GM19023 (cell line): ENCODE measurements around the gene AKIP1.
A peak's percentile ranks its signal among the peaks of the same experiment; 100 is the strongest.
"Not testable (repeated sequence)": the region's sequence is repeated elsewhere in the genome, so short reads cannot be mapped to it uniquely, and the experiment has no call there.

ENCODE experiments used
- ATAC-seq: cut with Tn5 transposase; IDR thresholded peaks from one replicate; pipeline ENCODE4 v1.9.1; 2021; ENCODE audit warnings: mild to moderate bottlenecking, moderate library complexity; ENCODE audit not compliant: unreplicated experiment

Gene AKIP1, protein sequence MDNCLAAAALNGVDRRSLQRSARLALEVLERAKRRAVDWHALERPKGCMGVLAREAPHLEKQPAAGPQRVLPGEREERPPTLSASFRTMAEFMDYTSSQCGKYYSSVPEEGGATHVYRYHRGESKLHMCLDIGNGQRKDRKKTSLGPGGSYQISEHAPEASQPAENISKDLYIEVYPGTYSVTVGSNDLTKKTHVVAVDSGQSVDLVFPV

DNA sequence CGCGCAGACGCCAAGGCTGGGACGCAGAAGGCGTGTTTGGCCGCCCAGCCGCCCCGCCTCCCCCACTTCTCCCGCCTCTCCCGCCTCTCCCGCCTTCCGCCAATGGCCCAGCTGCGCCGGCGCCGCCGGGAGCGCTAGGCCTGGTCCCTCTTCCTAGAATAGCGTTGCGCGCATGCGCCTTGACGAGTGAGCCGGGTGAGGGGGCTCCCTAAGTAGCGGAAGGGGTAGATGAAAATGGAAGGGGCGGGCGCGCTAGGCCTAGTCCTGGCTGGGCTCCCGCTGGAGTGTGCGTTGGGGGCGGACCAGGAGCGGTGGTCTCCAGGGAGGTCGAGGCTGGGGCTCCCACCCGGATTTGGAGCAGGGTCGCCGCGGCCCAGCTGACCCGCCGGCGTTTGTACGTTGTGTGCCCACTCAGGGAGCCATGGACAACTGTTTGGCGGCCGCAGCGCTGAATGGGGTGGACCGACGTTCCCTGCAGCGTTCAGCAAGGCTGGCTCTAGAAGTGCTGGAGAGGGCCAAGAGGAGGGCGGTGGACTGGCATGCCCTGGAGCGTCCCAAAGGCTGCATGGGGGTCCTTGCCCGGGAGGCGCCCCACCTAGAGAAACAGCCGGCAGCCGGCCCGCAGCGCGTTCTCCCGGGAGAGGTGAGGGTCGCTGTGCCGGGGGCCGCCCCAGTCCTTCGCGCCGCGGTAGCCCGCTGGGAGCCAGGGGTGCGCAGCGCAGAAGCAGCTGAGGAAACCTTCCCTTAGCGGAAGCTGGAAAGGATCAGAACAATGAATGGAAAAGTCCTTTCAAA is at the start of gene AKIP1:
TSS of gene AKIP1 (plus strand) at position 161 of the 795 bp plus-strand sequence. CDS start at position 422, 261 bp downstream.
- peak; percentile 88 for ATAC-seq

DNA sequence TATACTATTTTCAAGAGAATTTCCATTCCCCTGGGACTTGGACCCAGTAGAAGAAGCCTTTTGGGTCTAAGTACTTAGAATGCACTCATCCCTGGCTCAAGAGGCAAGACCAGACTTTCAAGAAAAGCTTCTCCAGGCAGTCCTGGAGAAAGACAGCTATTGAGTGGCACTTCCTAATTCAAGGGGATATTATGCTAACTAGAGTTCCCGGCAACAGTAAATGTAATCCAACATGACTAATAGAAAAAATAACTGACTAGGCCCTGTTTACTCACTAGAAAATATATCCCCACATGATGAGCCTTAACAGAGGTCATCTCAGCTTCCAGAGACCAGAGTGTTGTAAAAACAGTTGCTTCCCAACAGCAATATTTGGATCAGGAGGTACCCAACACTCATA is 47.2 kb upstream of the AKIP1 start:
- ATAC-seq, result no peak

DNA sequence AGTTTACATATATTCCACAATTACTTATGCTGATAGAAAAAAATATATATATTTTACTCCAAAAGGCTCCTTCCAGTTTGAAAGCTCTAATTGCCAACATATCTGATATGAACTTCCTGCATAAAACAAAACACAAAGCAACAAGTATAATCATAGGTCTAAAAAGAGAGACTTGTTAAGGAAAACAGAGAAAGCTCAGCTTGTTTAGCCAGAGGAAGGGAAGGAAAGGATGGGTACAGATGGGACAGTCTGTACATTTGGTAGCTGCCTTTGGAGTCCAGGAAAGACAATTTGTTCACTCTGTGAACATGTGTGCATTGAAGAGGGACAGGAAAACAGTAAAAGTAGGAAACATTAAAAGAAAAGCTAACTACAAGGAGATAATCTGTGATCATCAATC is 45.7 kb upstream of the AKIP1 start:
- no peak for ATAC-seq

DNA sequence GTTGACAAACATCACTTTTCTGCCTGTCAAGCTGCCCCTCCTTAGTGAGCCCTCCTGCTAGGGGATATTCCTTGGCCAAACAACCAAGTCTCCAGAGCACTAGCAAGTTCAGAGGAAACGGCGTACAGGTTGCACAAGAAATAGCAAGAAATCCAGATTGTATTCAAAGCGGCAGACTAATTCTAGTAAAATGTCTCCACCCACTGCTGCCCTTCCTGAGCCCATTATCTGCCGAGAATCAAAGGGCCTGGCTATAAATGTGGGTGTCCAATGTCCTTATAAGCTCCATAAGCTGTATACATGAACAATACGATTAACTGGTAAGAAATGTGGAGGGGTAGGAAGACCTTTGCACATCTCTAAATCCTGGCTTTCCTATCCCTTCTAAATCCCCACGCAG is 44.0 kb upstream of the AKIP1 start:
- ATAC-seq, result no peak

DNA sequence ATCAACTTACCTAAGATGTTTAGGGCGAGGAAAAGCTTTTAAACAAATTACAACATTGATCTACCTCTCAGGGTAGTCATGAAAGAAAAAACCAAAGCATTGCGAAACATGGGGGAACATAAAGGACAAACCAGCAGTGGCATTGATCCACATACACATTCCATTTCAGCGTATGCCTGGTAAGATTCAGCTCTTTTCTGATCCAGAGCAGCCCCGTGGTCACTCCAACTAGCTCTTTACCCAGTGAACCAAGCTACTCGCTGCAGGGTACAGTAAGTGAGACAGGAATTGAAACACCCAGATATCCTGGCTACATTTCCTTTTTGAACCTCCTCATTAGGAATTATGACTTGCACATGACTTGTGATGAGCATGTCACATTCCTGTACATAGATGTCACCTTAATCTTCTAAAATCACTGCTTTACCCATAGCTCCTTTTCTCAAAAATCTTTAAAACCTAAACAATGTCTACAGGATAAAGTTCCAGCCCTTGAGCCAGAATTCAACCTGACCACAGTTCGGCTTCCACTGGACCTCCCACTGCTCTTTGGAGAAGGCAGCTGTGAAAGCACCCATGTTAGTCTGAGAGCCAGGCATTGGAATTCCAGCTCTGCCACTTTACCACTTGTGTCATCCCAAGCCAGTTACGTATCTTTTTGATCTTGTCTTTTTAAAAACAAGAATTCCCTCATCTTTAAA is 42.9 kb upstream of the AKIP1 start:
- ATAC-seq, result no peak

DNA sequence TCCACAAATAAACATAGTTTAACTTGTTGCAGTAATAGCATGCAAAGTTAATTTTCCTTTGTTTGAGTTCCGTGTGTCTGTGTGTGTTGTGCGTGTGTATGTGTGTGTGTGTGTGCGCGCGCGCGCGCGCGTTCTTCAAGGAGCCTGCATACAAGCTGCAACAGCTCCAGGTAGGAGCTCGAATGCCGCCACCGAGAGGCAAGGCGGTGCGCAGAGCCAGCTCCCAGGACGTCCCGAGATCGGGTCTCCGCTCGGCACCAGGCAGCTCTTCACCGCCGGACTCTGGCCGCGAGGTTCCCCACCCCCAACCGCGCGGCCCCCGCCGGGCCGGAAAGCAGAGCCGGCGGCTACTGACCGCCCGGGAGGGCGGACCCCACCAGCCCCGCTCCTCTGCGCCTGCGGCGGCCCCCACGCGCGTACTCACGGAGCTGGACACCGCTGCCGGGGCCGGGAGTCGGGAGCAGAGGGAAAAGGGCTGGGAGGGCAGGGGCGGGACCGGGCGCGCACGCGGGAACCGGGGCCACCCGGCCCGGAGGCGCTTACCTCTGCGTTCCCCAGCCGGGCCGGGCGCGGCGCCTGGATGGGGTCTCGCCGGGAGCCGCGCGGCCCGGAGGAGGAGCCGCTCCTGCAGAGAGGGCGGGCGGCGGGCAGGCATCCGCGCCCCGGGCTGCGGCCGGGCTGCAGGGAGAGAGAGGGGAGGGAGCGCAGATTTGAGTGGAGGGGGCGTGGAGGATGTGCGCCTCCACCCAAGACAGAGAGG is 40.4 kb upstream of the AKIP1 start:
- no peak for ATAC-seq

DNA sequence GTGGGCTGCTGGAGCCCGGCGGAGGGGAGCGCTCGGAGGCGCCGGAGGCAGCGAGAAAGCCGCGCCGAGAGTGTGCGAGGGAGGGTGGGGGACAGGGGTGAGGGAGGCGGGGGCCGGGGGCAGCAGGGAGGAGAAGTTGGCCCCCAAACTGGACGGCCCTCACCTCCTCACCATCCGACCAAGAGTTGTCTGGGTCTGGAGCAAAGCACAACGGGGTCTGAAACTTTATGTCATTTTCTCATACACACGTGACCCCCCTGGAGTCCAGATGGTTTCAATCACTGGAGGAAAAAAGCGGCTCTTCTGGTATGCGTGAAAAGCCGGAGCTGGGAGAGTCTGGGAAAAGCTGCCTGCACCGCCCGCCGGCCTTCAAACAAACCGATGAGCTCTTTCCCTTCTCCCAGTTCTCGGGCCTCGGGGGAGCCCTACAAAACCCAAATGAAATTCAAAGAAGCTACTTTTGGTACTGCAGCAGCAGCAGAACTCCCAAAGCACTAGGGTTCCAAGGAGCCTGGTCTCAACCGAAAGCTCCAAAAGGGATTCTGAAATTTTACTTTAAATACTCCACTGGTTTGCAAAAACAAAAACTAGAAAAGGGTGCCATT is 39.7 kb upstream of the AKIP1 start:
- no peak for ATAC-seq

DNA sequence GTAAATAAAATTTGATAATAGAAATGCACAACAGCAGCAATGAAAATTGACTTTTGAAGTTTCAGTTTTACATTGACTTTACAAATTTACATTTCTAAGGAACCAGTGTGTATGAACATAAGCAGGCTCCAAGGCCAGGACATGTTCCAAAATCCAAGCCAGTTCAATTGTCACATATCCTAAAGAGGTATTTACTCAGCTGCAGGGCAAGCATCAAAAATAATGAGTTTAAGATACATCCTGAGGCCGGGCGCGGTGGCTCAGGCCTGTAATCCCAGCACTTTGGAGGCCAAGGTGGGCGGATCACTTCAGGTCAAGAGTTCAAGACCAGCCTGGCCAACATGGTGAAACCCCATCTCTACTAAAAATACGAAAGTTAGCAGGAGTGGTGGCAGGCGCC is 39.0 kb upstream of the AKIP1 start:
- no peak for ATAC-seq

DNA sequence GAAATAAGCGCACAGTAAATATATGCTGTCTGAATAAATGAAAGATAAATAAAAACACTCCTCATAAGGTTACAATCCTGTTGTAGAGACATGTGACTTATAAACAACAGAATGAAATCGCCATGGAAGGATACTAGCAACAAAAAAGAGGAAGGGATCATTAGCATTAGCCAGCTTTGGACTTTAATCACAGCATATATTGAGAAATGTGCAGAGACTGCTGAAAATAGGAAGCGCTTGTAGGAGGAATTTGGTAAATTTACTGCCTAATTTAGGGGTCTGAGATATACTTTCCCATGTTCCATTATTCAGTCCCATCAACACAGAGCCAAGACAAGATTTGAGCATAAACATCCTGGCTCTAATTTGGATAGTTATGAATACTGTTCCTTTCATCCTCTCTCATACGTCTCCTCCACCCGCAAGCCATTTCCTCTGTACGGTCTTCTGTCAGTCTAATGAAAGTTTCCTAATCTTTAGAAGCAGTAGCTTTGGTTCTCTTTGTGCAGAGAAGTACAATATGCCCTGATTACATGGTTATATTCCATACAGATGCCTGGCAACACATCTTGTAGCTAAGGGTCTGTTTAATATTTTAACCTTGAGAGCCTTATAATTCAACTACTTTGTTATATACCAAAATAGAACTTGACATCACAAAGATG is 37.1 kb upstream of the AKIP1 start:
- no peak for ATAC-seq

DNA sequence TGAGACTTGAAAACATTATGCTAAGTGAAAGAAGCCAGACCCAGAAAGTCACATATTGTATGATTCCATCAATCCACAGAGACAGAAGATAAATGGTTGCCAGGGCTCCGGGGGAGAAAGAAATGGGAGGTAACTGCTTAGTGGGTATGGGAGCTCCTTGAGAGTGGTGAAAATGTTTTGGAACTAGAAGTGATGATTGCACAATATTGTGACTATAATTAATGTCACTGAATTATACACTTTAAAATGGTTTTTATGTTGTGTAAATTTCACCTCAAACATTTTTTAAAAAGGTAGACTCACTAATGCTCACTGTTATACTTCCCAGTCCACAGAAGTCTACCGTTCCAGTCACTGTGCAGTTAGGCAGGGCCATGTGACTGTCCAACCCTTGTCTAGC is 32.2 kb upstream of the AKIP1 start:
- no peak for ATAC-seq

DNA sequence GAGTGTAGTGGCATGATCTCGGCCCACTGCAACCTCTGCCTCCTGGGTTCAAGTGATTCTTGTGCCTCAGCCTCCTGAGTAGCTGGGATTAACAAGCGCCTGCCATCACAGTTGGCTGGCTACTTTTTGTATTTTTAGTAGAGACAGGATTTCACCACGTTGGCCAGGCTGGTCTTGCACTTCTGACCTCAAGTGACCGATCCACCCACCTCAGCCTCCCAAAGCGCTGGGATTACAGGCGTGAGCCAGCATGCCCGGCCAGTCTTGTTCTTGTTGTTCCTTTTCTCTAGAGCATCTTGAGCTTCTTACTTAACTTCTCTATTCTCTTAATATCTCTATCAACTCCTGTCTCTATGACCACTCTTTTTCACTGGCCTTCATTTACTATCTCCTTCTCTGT is 29.4 kb upstream of the AKIP1 start:
- ATAC-seq, result not testable (repeated sequence)

DNA sequence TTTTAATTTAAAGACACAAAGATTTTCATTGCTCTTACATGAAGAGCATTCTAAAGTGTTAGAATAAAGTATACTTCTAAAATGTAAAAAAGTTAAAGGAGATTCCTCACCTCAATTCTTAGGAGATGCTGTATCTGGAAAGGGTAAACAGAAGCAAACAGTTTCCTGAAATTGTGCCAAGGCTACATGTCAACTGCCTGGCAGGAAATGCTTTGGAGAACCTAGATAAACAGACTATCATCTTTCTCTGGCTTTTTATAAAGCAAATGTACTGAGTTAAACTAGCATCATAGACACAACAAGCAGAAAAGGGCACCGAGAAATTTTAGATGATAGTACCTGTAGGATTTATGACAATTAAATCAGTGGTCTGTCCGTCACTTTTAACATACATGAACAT is 24.7 kb upstream of the AKIP1 start:
- no peak for ATAC-seq

DNA sequence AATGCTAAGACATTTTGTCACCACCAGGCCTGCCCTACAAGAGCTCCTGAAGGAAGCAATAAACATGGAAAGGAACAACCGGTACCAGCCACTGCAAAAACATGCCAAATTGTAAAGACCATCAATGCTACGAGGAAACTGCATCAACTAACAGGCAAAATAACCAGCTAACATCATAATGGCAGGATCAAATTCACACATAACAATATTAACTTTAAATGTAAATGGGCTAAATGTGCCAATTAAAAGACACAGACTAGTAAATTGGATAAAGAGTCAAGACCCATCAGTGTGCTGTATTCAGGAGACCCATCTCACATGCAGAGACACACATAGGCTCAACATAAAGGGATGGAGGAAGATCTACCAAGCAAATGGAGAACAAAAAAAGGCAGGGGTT is 19.8 kb upstream of the AKIP1 start:
- ATAC-seq, result not testable (repeated sequence)

DNA sequence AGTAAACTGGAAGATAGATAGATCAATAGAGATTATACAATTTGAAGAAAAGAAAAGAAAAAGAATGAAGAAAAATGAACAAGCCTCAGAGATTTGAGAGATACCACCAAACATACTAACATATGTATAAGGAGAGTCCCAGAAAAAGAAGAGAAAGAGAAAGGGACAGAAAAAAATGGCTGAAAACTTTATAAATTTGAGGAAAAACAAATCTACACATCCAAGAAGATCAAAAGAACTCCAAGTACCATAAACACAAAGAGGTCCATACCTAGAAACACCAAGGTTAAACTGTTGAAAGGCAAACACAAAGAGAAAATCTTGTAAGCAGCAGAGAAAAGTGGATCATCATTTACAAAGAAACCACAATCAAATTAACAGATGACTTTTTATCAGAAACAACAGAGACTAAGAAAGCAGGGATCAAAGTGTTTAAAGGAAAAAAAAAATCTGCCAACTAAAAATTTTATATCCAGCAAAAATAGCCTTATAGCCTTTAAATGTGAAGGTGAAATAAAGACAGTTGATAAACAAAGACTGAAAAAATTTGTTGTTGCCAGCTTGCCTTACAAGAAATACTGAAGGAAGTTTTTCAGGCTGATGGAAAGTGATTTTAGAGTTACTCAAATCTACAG is 11.8 kb upstream of the AKIP1 start:
- no peak for ATAC-seq

DNA sequence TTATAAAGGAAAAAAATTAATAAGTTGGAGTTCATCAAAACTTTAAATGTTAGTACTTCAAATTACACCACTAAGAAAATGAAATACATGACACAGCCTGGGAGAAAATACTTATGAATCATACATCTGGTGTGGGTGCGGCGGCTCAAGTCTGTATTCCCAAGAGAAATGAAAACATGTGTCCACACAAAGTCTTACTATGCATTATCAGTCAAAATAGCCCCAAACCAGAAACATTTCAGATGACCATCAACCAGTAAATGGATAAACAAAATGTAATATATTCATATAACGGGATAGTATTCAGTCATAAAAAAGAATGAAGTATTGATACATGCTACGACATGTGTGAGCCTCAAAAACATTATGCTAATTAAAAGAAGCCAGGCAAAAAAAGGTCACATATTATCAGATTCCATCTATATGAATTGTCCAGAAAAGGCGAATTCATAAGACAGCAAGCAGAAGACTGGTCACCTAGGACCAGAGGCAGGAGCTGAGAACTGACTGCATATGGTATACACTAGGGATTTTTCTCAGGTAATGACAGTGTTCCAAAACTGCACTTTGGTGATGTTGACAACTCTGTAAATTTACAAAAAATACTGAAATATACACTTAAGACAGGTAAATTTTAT is 5.3 kb upstream of the AKIP1 start:
- no peak for ATAC-seq

DNA sequence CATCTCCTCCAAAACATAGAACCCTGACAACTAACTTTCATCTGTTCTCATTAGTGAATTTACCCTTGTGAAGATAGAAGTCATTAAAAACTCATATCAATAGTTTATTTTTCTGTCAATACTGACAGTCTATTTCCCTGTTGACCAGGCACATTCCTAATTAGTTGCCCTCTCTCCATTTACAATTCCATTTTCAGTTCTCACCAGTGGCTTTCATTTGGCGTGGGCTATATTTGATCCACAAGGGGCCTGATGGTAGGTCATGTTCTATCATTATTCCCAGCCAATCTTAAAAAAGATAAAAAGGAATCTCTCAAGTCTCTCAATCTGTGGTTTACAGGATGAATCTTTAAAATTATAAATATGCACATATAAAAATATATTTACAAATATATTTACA is 3.9 kb upstream of the AKIP1 start:
- ATAC-seq, result no peak

DNA sequence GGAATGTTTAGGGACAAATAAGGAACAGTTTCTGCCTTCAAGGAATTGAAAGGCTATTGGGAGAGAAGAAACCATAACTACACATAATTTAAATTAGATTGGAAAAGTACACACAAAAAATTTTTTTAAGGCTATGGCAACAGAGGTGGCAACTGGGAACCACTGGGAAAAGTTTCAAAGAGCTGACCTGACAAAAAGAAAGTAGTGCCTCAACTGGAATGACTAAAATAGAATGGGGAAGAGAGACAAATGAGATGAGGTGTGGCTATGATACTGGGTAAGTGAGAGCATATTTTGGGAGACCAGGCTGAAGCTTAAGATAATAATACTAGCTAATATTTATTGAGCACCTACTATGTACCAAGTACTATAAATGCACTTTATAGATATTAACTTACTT is 2.9 kb upstream of the AKIP1 start:
- no peak for ATAC-seq

DNA sequence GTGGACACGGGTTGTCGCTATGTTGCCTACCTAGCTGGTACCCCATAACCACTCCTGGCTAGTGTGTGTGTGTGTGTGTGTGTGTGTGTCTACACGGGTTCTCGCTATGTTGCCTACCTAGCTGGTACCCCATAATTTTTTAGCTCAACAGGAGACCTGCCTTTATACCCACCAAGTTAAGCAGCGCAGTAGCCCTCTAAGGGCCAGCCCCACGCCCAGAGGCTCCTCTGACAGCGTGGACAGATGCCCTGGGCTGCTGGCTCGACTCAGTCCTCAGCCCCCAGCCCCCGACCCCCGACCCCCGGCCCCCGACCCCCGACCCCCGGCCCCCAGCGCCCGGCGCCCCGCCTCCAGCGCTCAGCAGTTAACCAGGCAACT is 351 bp upstream of the AKIP1 start:
- ATAC-seq, result peak; percentile 20

DNA sequence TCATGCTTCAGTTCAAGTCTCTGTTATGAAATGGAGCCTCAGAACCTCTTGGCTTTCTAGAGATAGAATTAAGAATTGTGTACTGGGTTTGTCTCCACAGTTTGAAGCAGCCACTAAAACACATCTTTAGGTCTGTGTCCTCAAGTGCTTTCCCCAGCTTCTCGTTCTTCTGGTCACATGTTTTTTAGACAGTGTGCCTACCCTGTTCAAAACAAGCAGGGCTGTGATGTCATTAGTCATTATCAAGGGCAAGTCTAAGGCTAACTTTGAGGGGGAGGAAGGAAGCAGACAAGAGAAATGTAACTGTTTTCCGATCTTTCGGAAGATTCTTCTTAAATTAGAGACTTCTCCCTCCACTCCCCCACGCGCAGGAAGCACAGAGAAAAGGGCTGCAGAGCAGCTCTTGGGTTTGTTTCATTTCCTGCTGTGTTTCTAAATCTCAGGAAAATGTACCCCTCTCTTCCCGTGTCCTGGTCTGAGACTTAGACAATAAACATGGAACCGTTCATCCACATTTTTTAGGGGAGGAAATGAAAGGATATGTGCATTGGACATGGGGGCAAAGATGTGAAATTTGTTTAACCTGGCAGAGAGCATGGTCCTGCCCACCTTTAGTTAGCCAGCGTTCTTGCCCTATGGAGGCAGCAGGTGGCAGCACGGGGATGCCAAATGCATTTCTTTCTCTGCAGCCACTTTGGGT is 3.1 kb downstream of the AKIP1 start:
- no peak for ATAC-seq
